ENCODE data around the gene AKAP11. TPM values are rescaled to one million over a fixed set of nuclear protein-coding genes. Genes with fewer than 3 reads are reported as not detected.

AKAP11 gene
- total and polyA plus RNA-seq, 3 donors from 2014 or later = 31.5 to 62.0 (median 48.4) TPM

- 92 to 97% methylated on average over 4 of the region's 4 CpGs for WGBS, 2 donors
- Histone ChIP-seq H3K27ac (no peak overlapping the region), H3K4me3 (no peak overlapping the region), H3K27me3 (no peaks in the 10 kb centered on the region), H3K9me3 (no peaks in the 10 kb centered on the region), H3K36me3 (ENCODE audit: low read depth, missing control alignments) (no peaks in the 10 kb centered on the region), H3K4me1 (peaks cover 7% of the 10 kb centered on the region)
- DNase-seq = no peak
- TF ChIP-seq CTCF (IDR thresholded peaks at IDR 0.05) = no peak
- TF ChIP-seq POLR2A (IDR thresholded peaks at IDR 0.05) = no peak
- intact Hi-C loops (cut with DNase I; ENCODE audit: low total_unique reads) = no loop called here
Observed at GRCh38 chr13:42275506-42275905, 3.6 kb downstream of the AKAP11 start.

GRCh38 chr13:42276683-42277082 lies 4.7 kb downstream of the AKAP11 start:
- WGBS, 2 donors = 87 to 90% methylated on average over 3 of the region's 3 CpGs
- Histone ChIP-seq H3K4me3 (no peak overlapping the region), H3K27ac (no peak overlapping the region), H3K27me3 (no peaks in the 10 kb centered on the region), H3K9me3 (no peaks in the 10 kb centered on the region), H3K36me3 (ENCODE audit: low read depth, missing control alignments) (no peaks in the 10 kb centered on the region), H3K4me1 (peaks cover 7% of the 10 kb centered on the region)
- TF ChIP-seq POLR2A (IDR thresholded peaks at IDR 0.05) = no peak
- no peak for TF ChIP-seq CTCF (IDR thresholded peaks at IDR 0.05)
- no peak for DNase-seq
- intact Hi-C loops (cut with DNase I; ENCODE audit: low total_unique reads) = no loop called here

GRCh38 chr13:42277618-42278276 lies 5.8 kb downstream of the AKAP11 start:
- Histone ChIP-seq H3K27ac (no peak overlapping the region), H3K9me3 (no peaks in the 10 kb centered on the region), H3K27me3 (no peaks in the 10 kb centered on the region), H3K4me3 (no peak overlapping the region), H3K4me1 (peaks cover 7% of the 10 kb centered on the region), H3K36me3 (ENCODE audit: low read depth, missing control alignments) (no peaks in the 10 kb centered on the region)
- no peak for DNase-seq
- WGBS, 2 donors = 91 to 94% methylated on average over 7 of the region's 7 CpGs
- TF ChIP-seq CTCF (IDR thresholded peaks at IDR 0.05) = no peak
- intact Hi-C loops (cut with DNase I; ENCODE audit: low total_unique reads) = no loop called here

GRCh38 chr13:42279080-42279479 lies 7.1 kb downstream of the AKAP11 start:
- Histone ChIP-seq H3K27ac (no peak overlapping the region), H3K36me3 (ENCODE audit: low read depth, missing control alignments) (no peaks in the 10 kb centered on the region), H3K4me3 (no peak overlapping the region), H3K9me3 (no peaks in the 10 kb centered on the region), H3K4me1 (peaks cover 1% of the 10 kb centered on the region), H3K27me3 (no peaks in the 10 kb centered on the region)
- intact Hi-C loops (cut with DNase I; ENCODE audit: low total_unique reads) = no loop called here
- no peak for DNase-seq
- TF ChIP-seq CTCF (IDR thresholded peaks at IDR 0.05) (no peak), POLR2A (IDR thresholded peaks at IDR 0.05) (no peak)
- 86 to 88% methylated on average over 6 of the region's 6 CpGs for WGBS, 2 donors

- intact Hi-C loops (cut with DNase I; ENCODE audit: low total_unique reads) = no loop called here
- no peaks in the 10 kb centered on the region for H3K27me3 ChIP-seq
- TF ChIP-seq POLR2A (IDR thresholded peaks at IDR 0.05) (no peak), CTCF (IDR thresholded peaks at IDR 0.05) (no peak)
- no peaks in the 10 kb centered on the region for H3K9me3 ChIP-seq
- H3K4me3 ChIP-seq = no peak overlapping the region
- H3K36me3 ChIP-seq (ENCODE audit: low read depth, missing control alignments) = no peaks in the 10 kb centered on the region
- WGBS, 2 donors = 69 to 86% methylated on average over 1 of the region's 1 CpG
- DNase-seq = no peak
- H3K4me1 ChIP-seq = no peaks in the 10 kb centered on the region
- H3K27ac ChIP-seq = no peak overlapping the region
Observed at GRCh38 chr13:42279986-42280385, 8.0 kb downstream of the AKAP11 start.
